T-cell (primary cell): Measurements from ENCODE around the gene CLDN10. TPM values are rescaled to one million over a fixed set of nuclear protein-coding genes. Genes with fewer than 3 reads are reported as not detected.

Experiments
- total RNA-seq, 35 experiments: library from RNA in 6 of 35; stranded (reverse) in 6 of 35; fragments of 120-200 nt in 1 of 35; gene quantifications; one replicate each; pipeline versions ENCODE4 v1.2.1 to v1.2.4 and lab custom pipeline; 2013 to 2026

The CLDN10 gene
- total RNA-seq, 5 donors from 2014 or later (not counting 1 experiment from before 2014, with no cell fraction given) = 0.32 TPM; not detected in 4

Other genes with a start within 250 kb of the CLDN10 start
- gene DZIP1, start 92.0 kb downstream of the CLDN10 start, total RNA-seq = under 1 TPM in 3 of 5 donors, not detected in 2; 0.10 to 0.19 (median 0.12) TPM
- gene DNAJC3, start 124.4 kb downstream of the CLDN10 start, total RNA-seq = 10 to 100 TPM; 16.6 to 21.3 (median 19.8) TPM